Karpas-422 (cell line): Measurements from ENCODE around the gene LHPP. TPM values are rescaled to one million over a fixed set of nuclear protein-coding genes. Genes with fewer than 3 reads are reported as not detected.
"Not testable (repeated sequence)": the region's sequence is repeated elsewhere in the genome, so short reads cannot be mapped to it uniquely, and the experiment has no call there.

Experiments
- DNase-seq: peaks from one replicate; pipeline ENCODE4 v3.0.0-alpha.2; 2015
- H2AFZ ChIP-seq: fragments of 200-600 bp; sonication (generic); 2 replicates; pipeline ENCODE4 v1.6.1; 2014; ENCODE audit warnings: antibody characterized with exemption, low read length, mixed read lengths
- H3K27ac ChIP-seq: fragments of 200-600 bp; sonication (generic); 2 replicates; pipeline ENCODE4 v1.5.1; 2014; ENCODE audit warnings: mild to moderate bottlenecking, low read length, moderate library complexity
- H3K27me3 ChIP-seq: fragments of 200-600 bp; sonication (generic); 2 replicates; pipeline ENCODE4 v1.6.1; 2014; ENCODE audit warnings: low read length, mixed read lengths
- H3K36me3 ChIP-seq: fragments of 200-600 bp; sonication (generic); 2 replicates; pipeline ENCODE4 v1.6.1; 2014; ENCODE audit warnings: low read length, mixed read lengths; ENCODE audit not compliant: insufficient read depth
- H3K4me1 ChIP-seq: fragments of 200-600 bp; sonication (generic); 2 replicates; pipeline ENCODE4 v1.6.1; 2014; ENCODE audit warnings: mild to moderate bottlenecking, low read length, mixed read lengths
- H3K4me2 ChIP-seq: fragments of 200-600 bp; sonication (generic); 2 replicates; pipeline ENCODE4 v1.6.1; 2014; ENCODE audit warnings: low read length, low read depth, mild to moderate bottlenecking; ENCODE audit not compliant: poor library complexity, severe bottlenecking
- H3K4me3 ChIP-seq: fragments of 200-600 bp; sonication (generic); 2 replicates; pipeline ENCODE4 v1.5.1; 2014; ENCODE audit warnings: mild to moderate bottlenecking, antibody characterized with exemption, low read length, mixed read lengths
- H3K79me2 ChIP-seq: fragments of 200-600 bp; sonication (generic); 2 replicates; pipeline ENCODE4 v1.6.1; 2014; ENCODE audit warnings: mild to moderate bottlenecking, low read length, mixed read lengths
- H3K9ac ChIP-seq: fragments of 200-600 bp; sonication (generic); 2 replicates; pipeline ENCODE4 v1.6.0; 2014; ENCODE audit warnings: low read length
- H3K9me2 ChIP-seq: fragments of 200-600 bp; sonication (generic), shearing (Covaris generic); replicated peaks from 2 replicates; pipeline ENCODE4 v1.6.0; 2014; ENCODE audit warnings: mild to moderate bottlenecking, low read length, moderate library complexity; ENCODE audit not compliant: insufficient read depth
- H3K9me3 ChIP-seq: fragments of 300-700, 200-600 bp; sonication (generic); 2 replicates; pipeline ENCODE4 v1.6.1; 2014; ENCODE audit warnings: low read length, mixed read lengths
- H4K20me1 ChIP-seq: fragments of 200-600 bp; sonication (generic); 2 replicates; pipeline ENCODE4 v1.6.1; 2014; ENCODE audit warnings: mild to moderate bottlenecking, antibody characterized with exemption, low read length, low read depth; ENCODE audit not compliant: insufficient read depth
- total RNA-seq: library from RNA; depleted of rRNA; stranded (reverse); fragments of >200 nt; shearing (Covaris generic); gene quantifications from 2 replicates; pipeline ENCODE4 v1.2.3, GENCODE V29; 2014; ENCODE audit warnings: low replicate concordance

LHPP gene
- total RNA-seq, 1 experiment from 2014 or later = 57.2 TPM

GRCh38 chr10:124435683-124436082 is 25.9 kb upstream of the LHPP start:
- H4K20me1 ChIP-seq, DNase-seq, H3K9ac ChIP-seq, H3K9me3 ChIP-seq, H3K27ac ChIP-seq, H2AFZ ChIP-seq, H3K9me2 ChIP-seq, H3K79me2 ChIP-seq, H3K27me3 ChIP-seq, H3K36me3 ChIP-seq: not testable (repeated sequence)
- Histone ChIP-seq H3K4me2 (peak overlapping the region; percentile 73), H3K4me1 (peaks cover 43% of the 10 kb centered on the region), H3K4me3 (peak overlapping the region; percentile 46; the same call in 1 of the 2 replicates)

GRCh38 chr10:124436191-124436638 is 25.4 kb upstream of the LHPP start:
- Histone ChIP-seq H3K4me2 (peak overlapping the region; percentile 73), H3K36me3 (no peaks in the 10 kb centered on the region), H3K27me3 (no peaks in the 10 kb centered on the region), H3K27ac (peak overlapping the region; percentile 76), H3K9me3 (no peaks in the 10 kb centered on the region), H3K4me3 (peak overlapping the region; percentile 46), H2AFZ (peak overlapping the region; percentile 74; the same call in 1 of the 2 replicates), H3K9me2 (no peaks in the 10 kb centered on the region), H3K79me2 (no peaks in the 10 kb centered on the region), H3K4me1 (peaks cover 46% of the 10 kb centered on the region), H3K9ac (peak overlapping the region; percentile 32; the same call in 1 of the 2 replicates), H4K20me1 (no peaks in the 10 kb centered on the region)
- DNase-seq = peak; percentile 85

- H3K4me3 ChIP-seq, H3K27ac ChIP-seq, H3K9me3 ChIP-seq: not testable (repeated sequence)
Measured at GRCh38 chr10:124441694-124442093, 19.9 kb upstream of the LHPP start.

GRCh38 chr10:124446830-124447750 is 14.5 kb upstream of the LHPP start:
- H3K4me2 ChIP-seq = no peak overlapping the region
- H3K9ac ChIP-seq = no peak overlapping the region
- H3K4me3 ChIP-seq = no peak overlapping the region
- no peak for DNase-seq
- no peaks in the 10 kb centered on the region for H3K79me2 ChIP-seq
- no peaks in the 10 kb centered on the region for H3K36me3 ChIP-seq
- H3K27me3 ChIP-seq = no peaks in the 10 kb centered on the region
- H2AFZ ChIP-seq = no peak overlapping the region
- no peak overlapping the region for H3K27ac ChIP-seq
- no peaks in the 10 kb centered on the region for H3K9me2 ChIP-seq
- no peaks in the 10 kb centered on the region for H3K9me3 ChIP-seq
- H4K20me1 ChIP-seq = no peaks in the 10 kb centered on the region
- H3K4me1 ChIP-seq = no peaks in the 10 kb centered on the region

More at GRCh38 chr10:124441694-124442093, 19.9 kb upstream of the LHPP start:
- H3K36me3 ChIP-seq, H3K9ac ChIP-seq, H4K20me1 ChIP-seq, DNase-seq, H3K27me3 ChIP-seq, H3K79me2 ChIP-seq, H3K9me2 ChIP-seq, H2AFZ ChIP-seq, H3K4me2 ChIP-seq: not testable (repeated sequence)
- H3K4me1 ChIP-seq = peaks cover 33% of the 10 kb centered on the region

- no peak overlapping the region for H3K4me3 ChIP-seq
- H3K4me2 ChIP-seq = no peak overlapping the region
- H3K4me1 ChIP-seq = no peaks in the 10 kb centered on the region
- H3K9me2 ChIP-seq = no peaks in the 10 kb centered on the region
- no peaks in the 10 kb centered on the region for H3K27me3 ChIP-seq
- H2AFZ ChIP-seq = no peak overlapping the region
- no peak overlapping the region for H3K27ac ChIP-seq
- H3K9me3 ChIP-seq = no peaks in the 10 kb centered on the region
- H3K79me2 ChIP-seq = no peaks in the 10 kb centered on the region
- H3K9ac ChIP-seq = no peak overlapping the region
- no peak for DNase-seq
- no peaks in the 10 kb centered on the region for H4K20me1 ChIP-seq
- no peaks in the 10 kb centered on the region for H3K36me3 ChIP-seq
Measured at GRCh38 chr10:124447751-124448466, 13.7 kb upstream of the LHPP start.

GRCh38 chr10:124448696-124449169 is 12.9 kb upstream of the LHPP start:
- H2AFZ ChIP-seq = no peak overlapping the region
- H3K9me2 ChIP-seq = no peaks in the 10 kb centered on the region
- no peaks in the 10 kb centered on the region for H3K9me3 ChIP-seq
- no peaks in the 10 kb centered on the region for H3K27me3 ChIP-seq
- H3K79me2 ChIP-seq = no peaks in the 10 kb centered on the region
- H3K36me3 ChIP-seq = no peaks in the 10 kb centered on the region
- no peaks in the 10 kb centered on the region for H4K20me1 ChIP-seq
- no peaks in the 10 kb centered on the region for H3K4me1 ChIP-seq
- DNase-seq = no peak
- H3K4me3 ChIP-seq = no peak overlapping the region
- H3K9ac ChIP-seq = no peak overlapping the region
- no peak overlapping the region for H3K27ac ChIP-seq
- H3K4me2 ChIP-seq = no peak overlapping the region

- no peaks in the 10 kb centered on the region for H3K9me3 ChIP-seq
- DNase-seq = no peak
- H3K4me3 ChIP-seq = no peak overlapping the region
- H3K4me1 ChIP-seq = no peaks in the 10 kb centered on the region
- H2AFZ ChIP-seq = no peak overlapping the region
- no peaks in the 10 kb centered on the region for H4K20me1 ChIP-seq
- H3K9me2 ChIP-seq = no peaks in the 10 kb centered on the region
- no peak overlapping the region for H3K4me2 ChIP-seq
- H3K9ac ChIP-seq = no peak overlapping the region
- no peaks in the 10 kb centered on the region for H3K79me2 ChIP-seq
- no peak overlapping the region for H3K27ac ChIP-seq
- no peaks in the 10 kb centered on the region for H3K36me3 ChIP-seq
- H3K27me3 ChIP-seq = no peaks in the 10 kb centered on the region
Measured at GRCh38 chr10:124449170-124450011, 12.2 kb upstream of the LHPP start.
